ENCODE measurements around the gene REM2.

- no peak for TF ChIP-seq CTCF (IDR thresholded peaks at IDR 0.05; ENCODE audit: insufficient read depth, low read depth, low read length)
- TF ChIP-seq EZH2 (IDR thresholded peaks at IDR 0.05; ENCODE audit: insufficient read depth, low read length): no peak
Measured at GRCh38 chr14:22896760-22897159, 13.7 kb downstream of the REM2 start.
